MM.1S (cell line): Measurements from ENCODE around the gene RASGRP4.

ENCODE experiments used
- DNase-seq: peaks from one replicate; pipeline ENCODE4 v3.0.0-alpha.2; 2015
- H2AFZ ChIP-seq: fragments of 300-600 bp; sonication (generic); 2 replicates; pipeline ENCODE4 v1.6.0; 2016; ENCODE audit warnings: antibody characterized with exemption, low read length
- H3F3A ChIP-seq: fragments of 300-600 bp; sonication (generic); 2 replicates; pipeline ENCODE4 v1.6.1; 2016; ENCODE audit warnings: mild to moderate bottlenecking, antibody characterized with exemption, low read length, moderate library complexity, mixed read lengths; ENCODE audit not compliant: insufficient read depth
- H3K27ac ChIP-seq: fragments of 300-600 bp; sonication (generic); 2 replicates; pipeline ENCODE4 v1.5.1; 2016; ENCODE audit warnings: mild to moderate bottlenecking, low read length
- H3K27me3 ChIP-seq: fragments of 300-600 bp; sonication (generic); replicated peaks from 2 replicates; pipeline ENCODE4 v1.6.0; 2016; ENCODE audit warnings: low read length; ENCODE audit not compliant: insufficient read depth
- H3K36me3 ChIP-seq: fragments of 300-600 bp; sonication (generic); replicated peaks from 2 replicates; pipeline ENCODE4 v1.6.1; 2016; ENCODE audit warnings: mild to moderate bottlenecking, low read length, mixed read lengths; ENCODE audit not compliant: insufficient read depth
- H3K4me1 ChIP-seq: fragments of 300-600 bp; sonication (generic); 2 replicates; pipeline ENCODE4 v1.6.1; 2016; ENCODE audit warnings: low read length, mixed read lengths
- H3K4me2 ChIP-seq: fragments of 300-600 bp; sonication (generic); 2 replicates; pipeline ENCODE4 v1.6.0; 2016; ENCODE audit warnings: low read depth, low read length
- H3K4me3 ChIP-seq: fragments of 300-600 bp; sonication (generic); 2 replicates; pipeline ENCODE4 v1.5.1; 2016; ENCODE audit warnings: low read length, mixed read lengths
- H3K79me2 ChIP-seq: fragments of 300-600 bp; sonication (generic); 2 replicates; pipeline ENCODE4 v1.6.1; 2016; ENCODE audit warnings: mixed run types, low read length, mixed read lengths
- H3K9ac ChIP-seq: fragments of 300-600 bp; sonication (generic); 2 replicates; pipeline ENCODE4 v1.6.1; 2016; ENCODE audit warnings: low read length, mixed read lengths
- H3K9me2 ChIP-seq: fragments of 300-600 bp; sonication (generic); replicated peaks from 2 replicates; pipeline ENCODE4 v1.6.1; 2016; ENCODE audit warnings: mild to moderate bottlenecking, low read length, mixed read lengths; ENCODE audit not compliant: insufficient read depth
- H3K9me3 ChIP-seq: fragments of 300-600 bp; sonication (generic); replicated peaks from 2 replicates; pipeline ENCODE4 v1.6.1; 2016; ENCODE audit warnings: mild to moderate bottlenecking, low read length, mixed read lengths; ENCODE audit not compliant: insufficient read depth
- H4K20me1 ChIP-seq: fragments of 300-600 bp; sonication (generic); 2 replicates; pipeline ENCODE4 v1.6.1; 2016; ENCODE audit warnings: mild to moderate bottlenecking, low read length, moderate library complexity, mixed read lengths; ENCODE audit not compliant: insufficient read depth
- CTCF ChIP-seq: fragments of 300-600 bp; sonication (generic); IDR thresholded peaks from 2 replicates; pipeline ENCODE4 v1.5.1; 2016; ENCODE audit warnings: antibody characterized with exemption, low read length, mixed read lengths
- EZH2 ChIP-seq: fragments of 300-600 bp; sonication (generic); optimal IDR thresholded peaks from 2 replicates; pipeline ENCODE3; 2017; ENCODE audit warnings: low read depth, mild to moderate bottlenecking, antibody characterized with exemption, low read length, mixed read lengths
- EZH2phosphoT487 ChIP-seq: fragments of 300-600 bp; sonication (generic); IDR thresholded peaks from 2 replicates; pipeline ENCODE4 v1.6.1; 2018; ENCODE audit warnings: antibody characterized with exemption, low read length

Gene RASGRP4

GRCh38 chr19:38455031-38455430, 29.0 kb upstream of the RASGRP4 start:
- H3K9me3 ChIP-seq, result no peaks in the 10 kb centered on the region
- no peaks in the 10 kb centered on the region for H4K20me1 ChIP-seq
- H3K27me3 ChIP-seq, result peaks cover 57% of the 10 kb centered on the region
- DNase-seq, result no peak
- no peak overlapping the region for H3K4me2 ChIP-seq
- no peaks in the 10 kb centered on the region for H3K79me2 ChIP-seq
- H3K9ac ChIP-seq, result no peak overlapping the region
- no peaks in the 10 kb centered on the region for H3F3A ChIP-seq
- H3K9me2 ChIP-seq, result no peaks in the 10 kb centered on the region
- no peaks in the 10 kb centered on the region for H3K36me3 ChIP-seq
- H3K4me1 ChIP-seq, result no peaks in the 10 kb centered on the region
- H3K4me3 ChIP-seq, result no peak overlapping the region
- TF ChIP-seq CTCF (no peak), EZH2phosphoT487 (no peak), EZH2 (no peak)
- no peak overlapping the region for H2AFZ ChIP-seq
- no peak overlapping the region for H3K27ac ChIP-seq

GRCh38 chr19:38453596-38453995, 27.6 kb upstream of the RASGRP4 start:
- Histone ChIP-seq H3K27ac (no peak overlapping the region), H3K27me3 (peaks cover 56% of the 10 kb centered on the region), H3K36me3 (no peaks in the 10 kb centered on the region), H3K79me2 (no peaks in the 10 kb centered on the region), H3K9me3 (no peaks in the 10 kb centered on the region), H4K20me1 (no peaks in the 10 kb centered on the region), H3K9ac (no peak overlapping the region), H2AFZ (no peak overlapping the region), H3F3A (no peaks in the 10 kb centered on the region), H3K9me2 (no peaks in the 10 kb centered on the region), H3K4me2 (no peak overlapping the region), H3K4me1 (no peaks in the 10 kb centered on the region), H3K4me3 (no peak overlapping the region)
- no peak for DNase-seq
- TF ChIP-seq EZH2, result no peak
- TF ChIP-seq CTCF, result no peak
- no peak for TF ChIP-seq EZH2phosphoT487

- H3K4me3 ChIP-seq, result no peak overlapping the region
- H3K9me2 ChIP-seq, result no peaks in the 10 kb centered on the region
- TF ChIP-seq CTCF (no peak), EZH2 (no peak), EZH2phosphoT487 (no peak)
- no peak for DNase-seq
- no peak overlapping the region for H3K9ac ChIP-seq
- no peak overlapping the region for H3K27ac ChIP-seq
- no peaks in the 10 kb centered on the region for H3K9me3 ChIP-seq
- H3F3A ChIP-seq, result no peaks in the 10 kb centered on the region
- no peak overlapping the region for H2AFZ ChIP-seq
- H3K27me3 ChIP-seq, result peaks cover 57% of the 10 kb centered on the region
- H3K79me2 ChIP-seq, result no peaks in the 10 kb centered on the region
- H3K4me1 ChIP-seq, result no peaks in the 10 kb centered on the region
- no peaks in the 10 kb centered on the region for H4K20me1 ChIP-seq
- H3K4me2 ChIP-seq, result no peak overlapping the region
- no peaks in the 10 kb centered on the region for H3K36me3 ChIP-seq
Observed at GRCh38 chr19:38452430-38453366, 26.7 kb upstream of the RASGRP4 start.
